NCI-H187 treated with DMSO at 0.1 percent for 48 hours (cell line): ENCODE measurements around the gene SDS.

Experiments used
- DNase-seq: peaks from one replicate; lab custom pipeline; 2025; lab: John Stamatoyannopoulos, UW

SDS gene

DNA sequence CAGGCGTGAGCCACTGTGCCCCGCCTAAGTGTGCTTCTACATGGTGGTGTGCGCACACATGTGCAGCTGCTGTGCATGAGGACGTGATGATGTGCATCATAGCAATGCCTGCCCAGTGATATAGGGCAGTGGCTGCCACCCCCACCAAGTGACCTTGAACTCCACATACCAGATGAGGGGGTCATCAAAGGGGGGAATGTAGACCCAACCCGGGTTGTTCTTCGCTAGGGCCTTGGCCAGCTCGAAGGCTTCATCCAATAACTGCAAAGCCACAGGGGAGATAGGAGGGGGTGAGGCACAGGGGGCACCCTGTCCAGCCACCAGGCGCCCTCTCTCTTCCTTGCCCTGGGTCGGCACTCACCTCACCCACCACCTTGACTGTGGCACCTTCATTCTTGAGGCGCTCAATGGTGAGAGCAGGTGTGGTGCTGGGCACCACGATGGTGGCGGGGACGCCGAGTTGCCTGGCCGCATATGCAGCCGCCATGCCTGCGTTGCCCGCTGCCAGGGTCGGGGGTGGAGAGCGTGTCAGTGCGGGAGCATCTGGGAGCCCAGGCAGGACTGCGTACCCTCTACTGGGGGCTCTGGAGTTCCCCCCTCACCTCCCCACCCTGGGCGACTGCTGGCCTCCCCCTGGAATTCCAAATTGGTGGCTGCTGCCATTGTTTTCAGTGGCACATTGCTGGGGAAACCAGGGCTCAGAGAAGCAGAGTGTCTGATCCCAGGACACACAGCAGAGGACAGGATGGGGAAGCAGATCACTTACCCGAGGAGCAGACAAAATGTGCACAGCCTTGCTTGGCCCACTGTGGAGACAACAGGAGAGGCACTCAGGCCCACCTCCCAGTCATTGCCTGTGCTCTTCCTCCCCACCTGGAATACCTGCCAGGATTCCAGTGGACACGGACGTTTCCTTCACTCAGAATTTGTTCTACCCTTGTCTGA is 5.1 kb downstream of the SDS start:
- no peak for DNase-seq

DNA sequence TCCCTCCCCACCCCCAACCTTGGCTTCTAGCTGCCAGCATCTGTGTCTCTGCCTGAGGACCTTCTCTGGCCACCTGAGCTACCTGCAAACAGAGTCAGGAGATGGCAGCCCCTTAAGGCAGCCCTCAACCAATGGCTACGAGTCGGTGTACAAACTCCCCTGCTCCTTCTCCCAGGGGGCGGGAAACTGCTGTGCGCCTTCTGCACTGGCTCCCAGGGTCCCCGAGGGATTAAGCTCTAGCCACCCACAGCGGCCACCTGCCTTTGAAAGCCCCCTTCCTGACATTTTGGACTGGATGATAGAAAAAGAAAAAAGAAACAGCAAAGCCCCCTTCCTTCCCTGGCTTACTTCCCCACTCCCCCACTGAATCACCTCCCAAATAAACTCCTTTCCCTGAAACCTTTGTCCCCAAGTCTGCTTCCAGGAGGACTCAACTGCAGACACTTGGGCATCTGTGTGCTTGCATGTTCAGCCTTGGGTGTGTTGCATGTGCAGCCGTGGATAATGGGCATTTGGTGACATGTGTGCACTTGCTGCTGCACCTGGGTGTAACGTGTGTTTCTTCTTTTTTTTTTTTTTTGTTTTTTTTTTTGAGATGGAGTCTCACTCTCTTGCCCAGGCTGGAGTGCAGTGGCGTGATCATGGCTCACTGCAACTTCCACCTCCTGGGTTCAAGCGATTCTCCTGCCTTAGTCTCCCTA is 6.0 kb downstream of the SDS start:
- no peak for DNase-seq

DNA sequence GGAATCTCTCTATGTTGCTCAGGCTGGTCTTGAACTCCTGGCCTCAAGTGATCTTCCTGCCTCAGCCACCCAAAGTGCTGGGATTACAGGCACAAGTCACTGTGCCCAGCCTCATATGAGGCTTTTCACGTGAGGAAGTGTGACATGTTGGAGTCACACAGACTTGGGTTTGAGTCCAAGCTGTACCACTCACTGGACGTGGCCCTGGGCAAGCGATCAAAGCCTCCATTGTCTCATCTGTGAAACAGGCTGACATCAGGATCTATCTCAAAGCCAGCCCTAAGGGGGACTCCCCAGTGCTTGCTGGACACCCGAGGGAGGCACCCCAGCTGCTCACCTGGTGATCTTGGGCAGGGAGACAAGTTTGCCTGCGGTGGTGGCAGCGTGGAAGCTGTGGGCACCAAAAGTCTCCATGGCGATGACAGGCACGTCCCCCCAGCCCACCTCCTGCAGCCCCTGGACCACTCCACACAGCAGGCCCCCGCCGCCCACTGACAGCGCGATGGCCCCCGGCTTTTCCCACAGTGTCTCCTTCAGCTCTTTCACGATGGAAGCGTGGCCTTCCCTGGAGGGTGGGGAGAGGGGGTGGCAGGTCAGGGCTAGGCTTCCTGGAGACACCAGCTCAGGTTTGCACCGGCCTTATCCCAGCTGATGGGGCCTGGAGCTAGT is 6.7 kb downstream of the SDS start:
- DNase-seq: no peak

DNA sequence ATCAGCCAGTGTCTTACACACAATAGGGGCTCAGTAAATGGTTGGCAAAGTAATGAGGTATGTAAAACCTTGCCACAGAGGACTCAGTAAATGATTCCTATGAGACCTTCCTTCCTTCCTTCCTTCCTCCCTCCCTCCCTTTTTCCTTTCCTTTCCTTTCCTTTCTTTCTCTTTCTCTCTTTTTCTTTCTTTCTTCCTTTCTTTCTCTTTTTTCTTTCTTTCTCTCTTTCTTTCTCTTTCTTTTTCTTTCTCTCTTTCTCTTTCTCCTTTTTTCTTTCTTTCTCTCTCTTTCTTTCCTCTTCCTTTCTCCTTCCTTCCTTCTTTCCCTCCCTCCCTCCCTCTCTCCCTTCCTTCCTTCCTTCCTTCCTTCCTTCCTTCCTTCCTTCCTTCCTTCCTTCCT is 7.5 kb downstream of the SDS start:
- no peak for DNase-seq

DNA sequence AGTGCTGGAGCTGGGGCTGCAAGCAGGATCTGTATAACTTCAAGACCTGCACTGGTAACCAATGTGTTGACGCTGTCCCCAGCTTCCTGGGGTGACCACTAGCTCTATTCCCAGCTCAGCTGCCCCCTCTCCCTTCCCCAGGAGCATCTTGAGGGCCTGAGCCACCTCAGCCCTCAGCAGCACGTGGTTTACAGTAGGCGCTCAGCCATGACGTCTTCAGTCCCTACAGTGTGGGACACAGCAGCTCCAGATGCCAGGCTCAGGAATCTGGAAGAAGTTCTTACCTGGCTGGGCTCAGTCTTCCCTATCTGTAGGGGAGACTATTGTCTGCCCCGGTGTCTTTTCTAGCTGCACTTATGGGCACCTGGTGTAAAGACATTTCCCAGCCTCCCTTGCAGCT is 8.6 kb downstream of the SDS start:
- DNase-seq: no peak

DNA sequence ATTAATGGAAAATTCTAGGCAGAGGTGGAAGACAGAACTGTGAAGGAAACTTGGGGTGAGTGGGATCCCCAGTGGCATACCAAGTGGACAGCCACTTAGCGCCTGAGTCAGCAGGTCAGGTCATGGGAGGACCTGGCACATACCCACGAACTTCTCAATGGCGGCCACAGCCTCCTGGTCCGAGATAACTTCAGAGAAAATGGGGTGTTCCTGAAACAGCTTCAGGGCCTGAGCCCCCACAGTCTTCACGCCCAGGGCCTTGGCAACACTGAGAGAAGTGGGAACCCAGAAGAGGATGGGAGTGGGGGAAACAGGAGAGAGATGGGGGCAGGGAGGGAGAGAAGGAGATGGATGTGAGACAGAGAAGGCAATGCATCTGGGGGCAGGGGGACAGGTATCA is 9.9 kb downstream of the SDS start:
- DNase-seq: no peak

DNA sequence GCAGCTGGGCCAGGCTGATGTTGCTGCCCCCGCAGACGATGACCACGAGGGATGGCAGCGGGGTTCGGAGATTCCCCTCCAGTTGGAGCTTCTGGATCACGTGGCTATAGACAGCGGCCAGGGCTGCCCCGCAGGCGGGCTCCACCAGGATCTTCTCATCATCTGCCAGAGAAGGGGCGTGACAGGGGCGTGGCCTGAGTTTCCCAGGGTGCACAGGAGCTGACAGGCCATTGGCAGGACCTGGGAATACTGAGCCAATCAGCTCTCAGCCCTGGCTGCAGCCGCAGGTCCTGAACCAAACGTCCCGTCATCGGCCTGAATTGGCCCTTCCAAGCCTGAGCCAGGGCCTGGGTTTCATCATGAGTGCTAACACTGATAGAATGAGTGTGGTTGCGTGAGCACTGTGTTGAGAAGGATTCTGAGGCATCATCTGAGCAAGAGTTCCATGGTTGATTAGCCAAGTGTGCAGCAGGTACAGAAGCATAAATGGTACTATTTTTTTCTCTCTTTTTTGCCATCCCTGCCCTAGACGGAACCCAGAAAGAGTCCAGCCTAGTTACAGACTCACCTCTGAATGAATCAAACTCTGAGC is 10.6 kb downstream of the SDS start:
- DNase-seq: no peak

DNA sequence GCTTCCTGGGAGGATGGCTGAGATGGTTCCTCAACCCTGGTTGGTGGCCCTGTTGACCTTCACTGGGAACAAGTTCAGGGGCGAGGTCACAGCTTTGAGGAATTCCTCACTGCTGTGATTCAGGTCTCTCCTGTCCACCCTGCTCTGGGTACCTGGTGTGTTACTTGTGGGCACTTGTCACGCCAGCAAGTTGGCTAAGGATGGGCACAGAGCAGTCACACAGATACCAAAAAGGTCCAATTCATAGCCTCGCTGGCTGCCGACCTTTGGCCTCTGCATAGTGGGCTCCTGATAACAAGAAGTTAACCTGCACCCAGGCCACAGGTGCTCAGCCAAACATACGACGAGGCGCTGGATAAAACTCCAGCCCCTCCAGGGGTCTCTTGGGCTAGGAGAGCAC is 11.2 kb downstream of the SDS start:
- no peak for DNase-seq

DNA sequence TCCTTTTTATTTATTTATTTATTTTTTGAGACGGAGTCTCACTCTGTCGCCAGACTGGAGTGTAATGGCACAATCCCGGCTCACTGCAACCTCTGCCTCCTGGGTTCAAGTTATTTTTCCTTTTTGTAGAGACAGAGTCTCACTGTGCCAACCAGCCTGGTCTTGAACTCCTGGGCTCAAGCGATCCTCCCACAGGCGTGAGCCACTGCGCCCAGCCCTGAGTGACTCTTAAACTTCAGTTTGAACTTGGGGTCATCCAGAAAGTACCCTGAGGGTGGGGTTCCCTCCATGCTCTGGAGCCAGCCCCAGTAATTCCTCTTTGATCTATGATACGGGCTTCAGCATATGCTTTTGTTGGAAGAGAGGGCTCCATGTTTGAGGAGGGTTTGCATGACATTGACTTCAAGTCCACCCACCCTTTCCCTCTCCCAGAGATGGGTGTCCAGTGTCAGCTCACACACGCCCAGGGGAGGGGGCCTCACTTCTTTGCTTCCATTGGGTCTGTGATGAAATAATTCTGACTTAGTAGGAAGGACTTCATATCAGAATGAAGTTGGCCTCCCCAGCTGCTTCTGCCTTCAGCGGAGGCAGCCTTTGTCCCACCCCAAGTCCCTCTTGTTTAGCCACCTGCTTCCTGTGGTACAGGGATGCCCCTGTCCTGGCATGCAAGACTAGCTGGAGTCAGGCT is 11.9 kb downstream of the SDS start:
- DNase-seq: no peak

DNA sequence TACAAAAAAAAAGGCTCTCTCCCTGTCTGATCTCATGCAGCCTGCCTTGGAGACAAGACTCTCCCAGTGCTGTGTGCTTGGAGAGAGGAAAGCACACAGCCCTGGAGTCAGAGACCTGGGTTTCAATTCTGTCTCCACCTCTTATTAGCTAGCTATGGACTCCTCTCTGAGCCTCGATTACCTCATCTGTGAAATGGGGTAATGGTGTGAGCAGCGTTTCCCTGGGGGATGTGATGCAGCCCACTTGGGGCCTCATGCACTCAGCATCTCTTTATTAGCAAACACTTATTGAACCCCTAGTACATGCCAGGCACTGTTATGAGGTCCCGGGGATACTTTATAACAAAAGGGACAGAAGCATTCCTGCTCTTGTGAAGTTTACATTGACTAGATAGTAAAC is 12.5 kb downstream of the SDS start:
- DNase-seq: no peak

DNA sequence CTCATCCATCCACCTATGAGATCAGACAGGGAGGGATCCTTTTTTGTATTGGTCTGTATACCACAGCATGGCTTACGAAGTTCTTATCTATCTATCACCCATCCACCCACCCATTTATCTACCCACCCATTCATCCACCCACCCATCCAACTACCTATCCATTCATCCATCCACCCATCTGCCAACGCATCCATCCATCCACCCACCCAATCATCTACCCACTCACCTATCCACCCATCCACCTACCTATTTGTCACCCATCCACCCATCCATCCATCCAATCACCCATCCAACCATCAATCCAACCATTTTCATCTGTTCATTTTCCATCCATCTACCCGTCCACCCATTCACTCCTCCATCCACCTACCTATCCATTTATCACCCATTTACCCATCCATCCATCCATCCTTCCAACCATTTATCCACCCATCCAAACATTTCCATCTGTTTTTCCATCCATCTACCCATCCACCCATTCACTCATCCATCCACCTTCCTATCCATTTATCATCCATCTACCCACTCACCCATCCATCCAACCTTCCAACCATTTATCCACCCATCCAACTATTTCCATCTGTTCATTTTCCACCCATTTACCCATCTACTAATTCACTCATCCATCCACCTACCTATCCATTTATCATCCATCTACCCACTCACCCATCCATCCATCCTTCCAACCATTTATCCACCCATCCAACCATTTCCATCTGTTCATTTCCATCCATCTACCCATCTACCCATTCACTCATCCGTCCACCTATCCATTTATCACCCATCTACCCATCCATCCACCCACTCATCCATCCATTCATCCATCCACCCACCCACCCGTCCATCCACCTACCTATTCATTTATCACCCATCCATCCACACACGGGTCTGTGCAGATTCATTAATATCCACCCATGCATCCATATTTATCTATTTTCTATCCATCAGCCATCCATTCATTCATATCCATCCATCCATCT is 13.3 kb downstream of the SDS start:
- DNase-seq: no peak

DNA sequence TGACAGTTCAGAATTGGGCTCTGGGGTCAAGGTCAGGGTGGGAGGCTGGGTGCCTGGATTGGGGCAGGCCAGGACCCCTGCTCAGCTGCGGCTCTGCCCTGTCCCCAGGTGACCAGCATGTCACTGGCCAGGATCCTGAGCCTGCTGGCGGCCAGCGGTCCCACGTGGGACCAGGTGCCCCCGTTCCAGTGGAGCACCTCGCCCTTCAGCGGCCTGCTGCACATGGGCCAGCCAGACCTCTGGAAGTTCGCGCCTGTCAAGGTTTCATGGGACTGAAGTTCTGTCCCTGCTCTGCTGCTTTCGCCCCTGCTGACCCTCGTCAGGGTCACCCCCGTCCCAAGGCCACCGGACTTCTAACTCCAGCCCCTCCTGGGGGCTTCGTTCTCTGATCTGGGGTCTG is 15.3 kb downstream of the SDS start:
- no peak for DNase-seq

DNA sequence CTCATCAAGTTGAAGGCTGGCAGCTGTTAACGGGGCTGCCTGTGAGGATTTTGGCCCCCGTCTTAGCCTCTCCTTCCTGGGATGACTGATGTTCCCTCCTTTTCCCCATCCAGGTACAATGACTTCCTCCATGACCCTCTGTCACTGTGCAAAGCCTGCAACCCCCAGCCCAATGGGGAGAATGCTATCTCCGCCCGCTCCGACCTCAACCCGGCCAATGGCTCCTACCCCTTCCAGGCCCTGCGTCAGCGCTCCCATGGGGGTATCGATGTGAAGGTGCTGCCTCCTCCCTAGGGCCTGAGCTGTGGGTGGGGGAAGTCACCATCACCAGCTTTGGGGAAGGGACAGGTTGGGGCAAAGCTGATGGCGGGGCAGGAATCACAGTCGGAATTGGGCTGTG is 16.1 kb downstream of the SDS start:
- DNase-seq: no peak

DNA sequence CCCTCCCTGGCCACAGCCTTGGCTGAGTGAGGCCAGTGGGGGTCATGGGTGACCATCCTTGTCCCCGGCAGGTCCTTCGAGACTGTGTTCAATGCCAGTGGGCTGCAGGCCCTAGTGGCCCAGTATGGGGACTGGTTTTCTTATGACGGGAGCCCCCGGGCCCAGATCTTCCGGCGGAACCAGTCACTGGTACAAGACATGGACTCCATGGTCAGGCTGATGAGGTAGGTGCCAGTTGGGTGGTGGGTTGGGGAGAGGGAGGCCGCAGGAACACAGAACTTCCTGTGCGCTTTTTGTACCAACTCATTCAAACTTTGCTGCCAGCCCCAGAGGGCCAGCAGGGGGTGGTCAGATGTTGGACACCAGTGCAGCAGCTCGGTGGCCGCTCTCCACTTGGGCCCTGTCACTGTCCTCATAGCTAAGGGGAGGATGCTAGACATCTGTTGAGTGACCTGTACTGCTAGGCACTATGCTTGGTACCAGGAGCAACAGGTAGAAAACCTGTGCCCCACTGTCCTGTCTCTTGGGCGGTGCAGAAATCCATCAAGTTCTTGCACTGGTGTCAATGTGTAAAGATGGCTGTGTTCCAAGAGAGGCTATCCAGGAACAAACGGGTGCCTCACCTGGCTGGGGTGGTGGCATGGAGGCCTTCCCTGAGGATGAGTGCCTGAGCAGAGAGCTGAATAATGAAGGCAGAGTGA is 16.7 kb downstream of the SDS start:
- no peak for DNase-seq

DNA sequence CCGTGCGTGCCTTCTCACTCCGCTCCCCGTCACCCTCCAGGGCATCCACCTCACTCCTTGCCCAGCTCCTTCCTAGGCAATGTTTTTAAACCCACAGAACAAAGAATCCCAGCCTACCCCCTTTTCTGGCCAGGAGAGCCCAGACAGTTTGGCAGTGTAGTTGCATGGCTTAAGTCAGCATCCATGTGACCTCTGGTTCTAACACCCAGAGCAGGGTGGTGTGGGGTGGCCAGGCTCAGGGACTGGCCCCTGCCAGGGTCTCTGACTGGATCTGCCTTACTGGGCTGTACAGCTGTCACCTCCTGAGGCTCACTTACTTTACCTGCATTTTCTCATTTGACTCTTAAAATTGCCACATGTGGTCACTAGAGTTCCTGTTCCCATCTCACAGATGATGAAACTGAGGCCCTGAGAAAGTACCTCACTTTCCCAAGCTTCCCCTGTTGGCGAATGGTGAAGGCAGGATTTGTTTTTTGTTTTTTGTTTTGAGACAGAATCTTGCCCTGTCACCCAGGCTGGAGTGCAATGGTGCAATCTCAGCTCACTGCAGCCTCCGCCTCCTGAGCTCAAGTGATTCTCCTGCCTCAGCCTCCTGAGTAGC is 18.3 kb downstream of the SDS start:
- DNase-seq: no peak

DNA sequence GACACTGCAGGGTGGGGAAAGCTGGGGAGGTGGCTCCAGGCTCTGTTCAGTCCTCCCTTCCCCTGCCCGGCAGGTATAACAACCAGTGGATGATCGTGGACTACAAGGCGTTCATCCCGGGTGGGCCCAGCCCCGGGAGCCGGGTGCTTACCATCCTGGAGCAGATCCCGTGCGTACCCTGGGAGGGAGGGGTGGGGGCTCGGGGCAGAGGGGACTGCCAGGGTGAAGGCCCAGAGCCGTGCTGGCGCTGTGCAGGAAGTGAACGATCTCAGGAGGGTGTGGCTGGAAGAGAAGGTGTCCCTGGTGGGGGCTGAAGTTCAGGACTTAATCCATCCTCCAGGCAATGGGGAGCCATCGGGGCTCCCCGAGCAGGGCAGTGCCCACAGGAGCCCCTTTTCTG is 18.9 kb downstream of the SDS start:
- no peak for DNase-seq

DNA sequence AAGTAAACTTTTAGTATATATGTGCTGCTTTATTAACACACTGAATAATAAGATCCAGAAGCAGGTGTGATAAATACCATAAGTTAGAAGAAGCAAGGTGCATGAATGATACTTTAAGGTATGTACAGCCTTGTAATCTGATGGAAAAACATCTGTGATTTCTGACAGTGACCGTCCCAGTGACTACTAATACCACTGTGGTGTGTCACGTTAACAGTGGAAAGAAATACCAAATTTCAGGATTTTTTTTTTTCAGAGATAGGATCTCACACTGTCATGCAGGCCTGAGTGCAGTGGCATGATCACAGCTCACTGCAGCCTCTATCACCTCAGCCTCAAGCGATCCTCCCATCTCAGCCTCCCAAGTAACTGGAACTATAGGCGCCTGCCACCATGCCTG is 21.5 kb downstream of the SDS start:
- DNase-seq: no peak

DNA sequence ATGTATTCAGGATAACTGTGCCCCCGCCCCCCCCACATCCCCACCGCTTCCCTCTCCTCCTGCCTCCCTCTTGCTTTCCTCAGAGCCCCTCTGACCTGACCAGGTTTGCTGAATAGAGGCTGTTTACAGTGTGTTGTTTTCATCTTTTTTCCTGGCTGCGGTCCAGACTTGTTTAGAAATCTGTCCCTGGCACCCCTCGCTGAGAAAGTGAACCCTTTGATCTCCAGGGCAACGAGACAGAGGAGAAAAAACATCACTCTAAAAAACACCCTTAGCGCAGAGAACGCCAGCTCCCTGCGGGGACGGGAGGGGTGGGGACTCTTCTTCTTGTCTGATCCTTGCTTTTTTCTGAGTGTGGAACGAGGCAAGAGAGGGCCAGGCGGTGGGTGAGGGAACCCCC is 22.5 kb downstream of the SDS start:
- no peak for DNase-seq

DNA sequence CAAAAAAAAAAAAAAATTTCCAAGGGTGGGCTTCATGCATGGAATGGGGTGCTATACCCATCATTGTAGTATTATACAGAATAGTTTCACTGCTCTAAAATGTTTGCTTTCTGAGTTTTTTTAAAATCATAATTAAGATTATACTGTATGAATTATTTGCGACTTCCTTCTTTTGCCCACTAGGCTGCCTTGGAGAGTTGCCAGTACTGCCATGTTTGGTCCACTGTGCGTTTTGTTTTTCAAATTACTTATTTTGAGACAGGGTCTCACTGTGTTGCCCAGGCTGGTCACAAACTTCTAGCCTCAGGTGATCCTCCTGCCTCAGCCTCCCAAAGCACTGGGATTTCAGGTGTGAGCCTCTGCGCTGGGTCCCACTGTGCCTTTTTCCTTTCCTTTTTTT is 25.4 kb downstream of the SDS start:
- DNase-seq: no peak
